OCI-LY1 (cell line): ENCODE measurements around the gene MRM2.

ENCODE experiments used
- CTCF ChIP-seq: fragments of 200-600 bp; sonication (generic), shearing (Covaris generic); IDR thresholded peaks from 2 replicates; pipeline ENCODE4 v1.5.1; 2017; ENCODE audit warnings: mild to moderate bottlenecking, antibody characterized with exemption, low read length, moderate library complexity, mixed read lengths
- EZH2 ChIP-seq: fragments of 200-600 bp; sonication (generic), shearing (Covaris generic); IDR thresholded peaks from 2 replicates; pipeline ENCODE4 v1.8.0; 2017; ENCODE audit warnings: borderline replicate concordance, mixed run types, mild to moderate bottlenecking, antibody characterized with exemption, low read length, moderate library complexity, mixed read lengths

GRCh38 chr7:2192831-2193534, 49.0 kb downstream of the MRM2 start:
- TF ChIP-seq CTCF: no peak
- TF ChIP-seq EZH2: no peak
